HCT116 (cell line): ENCODE data around the gene TSTD2. TPM values are rescaled to one million over a fixed set of nuclear protein-coding genes. Genes with fewer than 3 reads are reported as not detected.

Source experiments
- ATAC-seq: fragments of 200-7000 bp; cut with Tn5 transposase; 2 replicates; pipeline ENCODE4 v1.9.1; 2020; ENCODE audit warnings: mild to moderate bottlenecking, moderate library complexity
- BruUV-seq: library from RNA; stranded (reverse); fragments of 400-500 nt; replicated peaks from 2 replicates; lab custom pipeline; 2021; lab: Mats Ljungman, UMichigan
- CTCF ChIA-PET: fragments of 300-600 bp; sonication (Branson Sonifier 250); formaldehyde crosslinking; loops from one replicate; lab custom pipeline; 2021; ENCODE audit warnings: antibody characterized with exemption; lab: Charles Lee
- POLR2A ChIA-PET: fragments of 300-600, 350-600 bp; sonication (Branson Sonifier 250); formaldehyde crosslinking; loops from one replicate; lab custom pipeline; 2021; ENCODE audit warnings: antibody characterized with exemption; lab: Charles Lee
- RAD21 ChIA-PET, 2 experiments: fragments of 300-600 bp; sonication (Branson Sonifier 250); formaldehyde crosslinking; loops; one replicate each; lab custom pipeline; 2023; ENCODE audit warnings: low total read pairs in 2 of 2; ENCODE audit not compliant: uncharacterized antibody in 2 of 2, unreplicated experiment in 2 of 2, low non-redundant PET in 1 of 2; lab: Charles Lee
- DNase-seq: peaks from one replicate; pipeline ENCODE4 v3.0.0-alpha.2; 2010; ENCODE audit warnings: low read depth, low spot score
- H2AFZ ChIP-seq: fragments of 200-600 bp; shearing (Covaris generic), sonication (generic); 2 replicates; pipeline ENCODE4 v1.6.1; 2017; ENCODE audit warnings: low read depth, mixed run types, mixed read lengths, antibody characterized with exemption, low read length; ENCODE audit not compliant: poor library complexity, severe bottlenecking
- H3K27ac ChIP-seq: 2 replicates; pipeline ENCODE4 v1.5.1; 2012; ENCODE audit warnings: low read depth, low read length
- H3K27me3 ChIP-seq: fragments of 200-600 bp; sonication (generic); 2 replicates; pipeline ENCODE4 v1.6.1; 2016; ENCODE audit warnings: mixed run types, low read length, mixed read lengths; ENCODE audit not compliant: insufficient read depth
- H3K36me3 ChIP-seq, 2 experiments: fragments of 200-500 bp in 1 of 2; fragments of 200-600 bp in 1 of 2; sonication (Bioruptor generic) in 1 of 2; sonication (generic) in 1 of 2; 2 replicates each; pipeline versions ENCODE4 v1.5.1 to v1.6.1; 2014 to 2016; ENCODE audit warnings: low read length in 2 of 2, inconsistent platforms in 1 of 2, mixed read lengths in 1 of 2, mixed run types in 1 of 2; ENCODE audit not compliant: insufficient read depth in 2 of 2, control insufficient read depth in 1 of 2
- H3K4me1 ChIP-seq, 2 experiments: fragments of 200-600 bp in 1 of 2; sonication (generic) in 1 of 2; 2 replicates each; pipeline versions ENCODE4 v1.5.1 to v1.6.1; 2012 to 2017; ENCODE audit warnings: low read length in 2 of 2, inconsistent platforms in 1 of 2, mild to moderate bottlenecking in 1 of 2, mixed read lengths in 1 of 2, mixed run types in 1 of 2, moderate library complexity in 1 of 2; ENCODE audit not compliant: insufficient read depth in 2 of 2, control insufficient read depth in 1 of 2
- H3K4me2 ChIP-seq: fragments of 200-600 bp; sonication (generic); 2 replicates; pipeline ENCODE4 v1.6.1; 2017; ENCODE audit warnings: mixed run types, low read length, mixed read lengths
- H3K4me3 ChIP-seq, 2 experiments: fragments of 200-600 bp in 1 of 2; sonication (generic) in 1 of 2; replicated peaks in 1 of 2; 2 replicates each; pipeline ENCODE4 v1.5.1; 2011 to 2016; ENCODE audit warnings: low read length in 2 of 2, control low read depth in 1 of 2, low read depth in 1 of 2, mild to moderate bottlenecking in 1 of 2, mixed read lengths in 1 of 2, mixed run types in 1 of 2
- H3K79me2 ChIP-seq: fragments of 200-600 bp; sonication (generic); 2 replicates; pipeline ENCODE4 v1.6.1; 2017; ENCODE audit warnings: mild to moderate bottlenecking, mixed run types, low read length, moderate library complexity, mixed read lengths; ENCODE audit not compliant: insufficient read depth
- H3K9ac ChIP-seq: fragments of 200-600 bp; sonication (generic); 2 replicates; pipeline ENCODE4 v1.6.1; 2016; ENCODE audit warnings: low read length, mixed read lengths
- H3K9me2 ChIP-seq: fragments of 200-600 bp; sonication (generic), shearing (Covaris generic); 2 replicates; pipeline ENCODE4 v1.6.1; 2017; ENCODE audit warnings: mixed run types, mild to moderate bottlenecking, moderate library complexity; ENCODE audit not compliant: insufficient read depth
- H3K9me3 ChIP-seq, 2 experiments: fragments of 200-500 bp in 1 of 2; fragments of 200-600 bp in 1 of 2; sonication (Bioruptor generic) in 1 of 2; sonication (generic) in 1 of 2; 2 replicates each; pipeline ENCODE4 v1.6.1; 2014 to 2017; ENCODE audit warnings: low read length in 2 of 2, mixed read lengths in 2 of 2, inconsistent platforms in 1 of 2, low read depth in 1 of 2, mild to moderate bottlenecking in 1 of 2, mixed run types in 1 of 2, moderate library complexity in 1 of 2; ENCODE audit not compliant: control insufficient read depth in 1 of 2, insufficient read depth in 1 of 2
- H4K20me1 ChIP-seq: fragments of 200-600 bp; sonication (generic), shearing (Covaris generic); 2 replicates; pipeline ENCODE4 v1.6.1; 2017; ENCODE audit warnings: mixed run types, mild to moderate bottlenecking, moderate library complexity; ENCODE audit not compliant: insufficient read depth
- ELF1 ChIP-seq: IDR thresholded peaks from 2 replicates; pipeline ENCODE4 v1.6.1; 2012; ENCODE audit warnings: low read depth, borderline replicate concordance
- EZH2phosphoT487 ChIP-seq: fragments of 200-600 bp; IDR thresholded peaks from 2 replicates; pipeline ENCODE4 v1.6.1; 2018; ENCODE audit warnings: antibody characterized with exemption, borderline replicate concordance
- FOSL1 ChIP-seq: IDR thresholded peaks from 2 replicates; pipeline ENCODE4 v1.6.1; 2012; ENCODE audit warnings: low read depth
- RAD21 ChIP-seq: IDR thresholded peaks from 2 replicates; pipeline ENCODE4 v1.6.1; 2012; ENCODE audit warnings: low read depth, mild to moderate bottlenecking
- SP1 ChIP-seq: IDR thresholded peaks from 2 replicates; pipeline ENCODE4 v1.6.1; 2012; ENCODE audit warnings: low read depth
- SRF ChIP-seq: IDR thresholded peaks from 2 replicates; pipeline ENCODE4 v1.6.1; 2012; ENCODE audit warnings: low read depth
- TCF7L2 ChIP-seq: IDR thresholded peaks from 2 replicates; pipeline ENCODE4 v1.7.0; 2011; ENCODE audit warnings: borderline replicate concordance, inconsistent platforms; ENCODE audit not compliant: insufficient read depth, insufficient read length; ENCODE audit errors: extremely low read depth
- intact Hi-C: fragments of 100-400 bp; cut with micrococcal nuclease; formaldehyde crosslinking; loops from 2 replicates; pipeline ENCODE4 v1.10.0; 2022
- total RNA-seq: library from RNA; stranded (reverse); gene quantifications from one replicate; pipeline ENCODE4 v1.2.1, GENCODE V29; 2021; ENCODE audit not compliant: unreplicated experiment
- TF ChIP-seq, protein P1 (sequence below), 3 experiments: fragments of 200-600 bp in 1 of 3; sonication (generic) in 1 of 3; IDR thresholded peaks in 2 of 3; conservative IDR thresholded peaks in 1 of 3; 2 replicates each; pipeline ENCODE4 v1.5.1; 2012 to 2017; ENCODE audit warnings: low read depth in 2 of 3, low read length in 2 of 3, antibody characterized with exemption in 1 of 3, borderline replicate concordance in 1 of 3, control low read depth in 1 of 3, mild to moderate bottlenecking in 1 of 3, mixed read lengths in 1 of 3, mixed run types in 1 of 3, moderate library complexity in 1 of 3; ENCODE audit not compliant: insufficient read depth in 1 of 3
- TF ChIP-seq, protein P2 (sequence below): IDR thresholded peaks from 2 replicates; pipeline ENCODE4 v1.6.1; 2012
- TF ChIP-seq, protein P3 (sequence below): IDR thresholded peaks from 2 replicates; pipeline ENCODE4 v1.6.1; 2011; ENCODE audit warnings: mild to moderate bottlenecking, low read length, moderate library complexity; ENCODE audit not compliant: insufficient replicate concordance; ENCODE audit errors: extremely low read depth

TSTD2 gene
- total RNA-seq, 1 experiment from 2014 or later, result 16.0 TPM

DNA sequence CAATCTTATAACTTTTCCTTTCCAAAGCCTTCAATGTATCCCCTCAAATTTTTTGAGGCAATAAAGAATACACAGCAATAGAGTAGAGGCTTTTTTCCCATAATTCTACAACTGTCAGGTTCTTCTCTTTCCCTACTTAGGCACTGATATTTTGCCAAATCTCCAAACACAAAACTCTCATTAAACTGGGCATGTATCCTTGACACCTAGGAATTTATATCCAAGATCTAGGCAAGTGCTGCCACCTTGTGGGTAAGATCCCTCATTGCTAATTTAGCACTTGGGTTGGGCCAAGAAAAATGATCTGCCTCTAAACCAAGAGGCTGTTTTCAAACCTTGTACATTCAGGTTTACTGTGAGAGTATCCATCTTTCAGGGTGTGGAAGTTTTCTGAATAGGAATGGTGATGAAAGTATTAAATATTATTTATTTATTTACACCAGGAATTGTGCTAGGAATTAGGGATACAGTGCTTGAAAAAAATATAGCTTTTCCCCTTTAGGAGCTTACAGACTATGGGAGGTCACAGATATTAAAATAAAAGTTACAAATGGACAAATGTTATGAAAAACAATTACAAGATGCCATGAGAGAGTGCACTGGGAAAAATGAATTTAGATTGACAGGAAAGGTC, 17.6 kb downstream of the TSTD2 start:
- H3K27me3 ChIP-seq, result no peaks in the 10 kb centered on the region
- peak; percentile 84 for TF ChIP-seq RAD21
- TF ChIP-seq, protein P1, sequence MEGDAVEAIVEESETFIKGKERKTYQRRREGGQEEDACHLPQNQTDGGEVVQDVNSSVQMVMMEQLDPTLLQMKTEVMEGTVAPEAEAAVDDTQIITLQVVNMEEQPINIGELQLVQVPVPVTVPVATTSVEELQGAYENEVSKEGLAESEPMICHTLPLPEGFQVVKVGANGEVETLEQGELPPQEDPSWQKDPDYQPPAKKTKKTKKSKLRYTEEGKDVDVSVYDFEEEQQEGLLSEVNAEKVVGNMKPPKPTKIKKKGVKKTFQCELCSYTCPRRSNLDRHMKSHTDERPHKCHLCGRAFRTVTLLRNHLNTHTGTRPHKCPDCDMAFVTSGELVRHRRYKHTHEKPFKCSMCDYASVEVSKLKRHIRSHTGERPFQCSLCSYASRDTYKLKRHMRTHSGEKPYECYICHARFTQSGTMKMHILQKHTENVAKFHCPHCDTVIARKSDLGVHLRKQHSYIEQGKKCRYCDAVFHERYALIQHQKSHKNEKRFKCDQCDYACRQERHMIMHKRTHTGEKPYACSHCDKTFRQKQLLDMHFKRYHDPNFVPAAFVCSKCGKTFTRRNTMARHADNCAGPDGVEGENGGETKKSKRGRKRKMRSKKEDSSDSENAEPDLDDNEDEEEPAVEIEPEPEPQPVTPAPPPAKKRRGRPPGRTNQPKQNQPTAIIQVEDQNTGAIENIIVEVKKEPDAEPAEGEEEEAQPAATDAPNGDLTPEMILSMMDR (IDR thresholded peaks at IDR 0.05 in 2 of 3, conservative IDR thresholded peaks at IDR 0.05 in 1 of 3; ENCODE audit: borderline replicate concordance in 1 of 3, insufficient read depth in 1 of 3, low read depth in 2 of 3, low read length in 2 of 3), result peak; percentile 76 to 89 (median 83); a peak in 5 of 6 replicates
- no peak for TF ChIP-seq ELF1
- TF ChIP-seq, all 23 proteins: peak for 2
- H3K9ac ChIP-seq, result no peak overlapping the region
- H3K36me3 ChIP-seq, result peaks cover 4% of the 10 kb centered on the region in 2 experiments; a peak in 1 of 4 replicates
- H2AFZ ChIP-seq, result no peak overlapping the region
- H3K9me3 ChIP-seq, result no peaks in the 10 kb centered on the region
- ChIA-PET RAD21 (interaction anchor here (0.6 to 1.7 kb wide), 9 partner anchors 79 to 453 kb away, joined by 3 to 10 read pairs (median 4); partner anchors contain the start of gene TMOD1 (in 1 of the 2)), CTCF (interaction anchor here (0.6 to 3.7 kb wide), 16 partner anchors 9 to 960 kb away, joined by 3 to 139 read pairs (median 5); partner anchors contain the start of genes NCBP1, PRXL2C, TDRD7 and TSTD2), POLR2A (interaction anchor here (0.8 kb wide), 1 partner anchor 17 kb away, joined by 4 read pairs; the partner anchor contains the start of gene TSTD2)
- intact Hi-C loops, result loop anchor here (1.0 to 5.0 kb wide), 4 partner anchors 147 to 758 kb away; no protein-coding TSS in a partner anchor
- DNase-seq (peak; percentile 29), ATAC-seq (peak; percentile 81)
- H3K79me2 ChIP-seq, result no peaks in the 10 kb centered on the region
- no peaks in the 10 kb centered on the region for H3K4me1 ChIP-seq
- H4K20me1 ChIP-seq, result no peaks in the 10 kb centered on the region
- no peak overlapping the region for H3K4me2 ChIP-seq
- no peak overlapping the region for H3K4me3 ChIP-seq
- no TSS peak for BruUV-seq
- H3K27ac ChIP-seq, result no peak overlapping the region
- H3K9me2 ChIP-seq, result no peaks in the 10 kb centered on the region

DNA sequence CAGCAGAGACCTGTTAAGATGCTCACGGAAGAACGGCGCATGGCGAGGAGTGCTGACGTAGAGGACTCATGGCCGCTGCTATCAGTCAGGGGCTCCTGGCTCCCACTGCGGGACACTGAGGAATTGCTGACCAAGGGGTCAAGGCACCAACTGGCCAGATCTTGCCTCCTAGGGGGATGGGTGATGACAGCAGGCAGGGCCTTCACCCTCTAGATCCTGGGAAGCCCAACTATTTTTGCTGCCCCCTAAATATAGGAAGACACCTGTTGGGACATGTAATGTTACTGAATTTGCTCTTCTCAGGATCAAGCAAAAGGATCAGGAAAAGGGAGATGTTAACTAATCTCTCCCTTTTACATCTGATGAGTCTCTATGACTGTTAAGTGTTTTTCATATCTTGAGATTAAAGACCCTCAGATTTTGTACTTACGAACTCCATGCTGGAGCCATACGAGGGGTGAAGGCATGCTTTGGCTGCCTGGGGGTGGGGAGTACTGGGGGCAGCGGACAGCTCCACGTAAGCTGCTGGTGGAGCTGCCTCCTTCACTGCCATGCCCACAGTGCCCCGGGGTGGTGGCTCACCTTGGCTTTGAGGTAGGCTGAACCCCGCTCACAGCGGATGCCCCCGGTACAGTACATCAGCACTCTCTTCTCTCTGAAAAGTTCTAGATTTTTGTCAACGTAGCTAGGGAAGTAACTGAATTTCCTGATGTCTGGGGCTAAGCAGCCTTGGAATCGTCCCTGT, 28.1 kb downstream of the TSTD2 start:
- POLR2A ChIA-PET, result no interaction called here
- DNase-seq, result no peak
- TF ChIP-seq, protein P2, sequence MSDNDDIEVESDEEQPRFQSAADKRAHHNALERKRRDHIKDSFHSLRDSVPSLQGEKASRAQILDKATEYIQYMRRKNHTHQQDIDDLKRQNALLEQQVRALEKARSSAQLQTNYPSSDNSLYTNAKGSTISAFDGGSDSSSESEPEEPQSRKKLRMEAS, result no peak
- TF ChIP-seq SRF (no peak), FOSL1 (no peak), TCF7L2 (no peak), EZH2phosphoT487 (no peak), SP1 (no peak)
- TF ChIP-seq, protein P3, sequence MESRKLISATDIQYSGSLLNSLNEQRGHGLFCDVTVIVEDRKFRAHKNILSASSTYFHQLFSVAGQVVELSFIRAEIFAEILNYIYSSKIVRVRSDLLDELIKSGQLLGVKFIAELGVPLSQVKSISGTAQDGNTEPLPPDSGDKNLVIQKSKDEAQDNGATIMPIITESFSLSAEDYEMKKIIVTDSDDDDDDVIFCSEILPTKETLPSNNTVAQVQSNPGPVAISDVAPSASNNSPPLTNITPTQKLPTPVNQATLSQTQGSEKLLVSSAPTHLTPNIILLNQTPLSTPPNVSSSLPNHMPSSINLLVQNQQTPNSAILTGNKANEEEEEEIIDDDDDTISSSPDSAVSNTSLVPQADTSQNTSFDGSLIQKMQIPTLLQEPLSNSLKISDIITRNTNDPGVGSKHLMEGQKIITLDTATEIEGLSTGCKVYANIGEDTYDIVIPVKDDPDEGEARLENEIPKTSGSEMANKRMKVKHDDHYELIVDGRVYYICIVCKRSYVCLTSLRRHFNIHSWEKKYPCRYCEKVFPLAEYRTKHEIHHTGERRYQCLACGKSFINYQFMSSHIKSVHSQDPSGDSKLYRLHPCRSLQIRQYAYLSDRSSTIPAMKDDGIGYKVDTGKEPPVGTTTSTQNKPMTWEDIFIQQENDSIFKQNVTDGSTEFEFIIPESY, result no peak

More for the DNA sequence above, 28.1 kb downstream of the TSTD2 start:
- H3K9me2 ChIP-seq, result no peaks in the 10 kb centered on the region
- ChIA-PET RAD21 (no interaction called here), CTCF (no interaction called here)
- H3K79me2 ChIP-seq, result no peaks in the 10 kb centered on the region
- H3K9me3 ChIP-seq, result no peaks in the 10 kb centered on the region
- no peaks in the 10 kb centered on the region for H3K4me1 ChIP-seq
- no peak overlapping the region for H3K4me3 ChIP-seq
- no peak overlapping the region for H2AFZ ChIP-seq
- intact Hi-C loops, result no loop called here
- no peaks in the 10 kb centered on the region for H3K27me3 ChIP-seq
- H3K4me2 ChIP-seq, result no peak overlapping the region
- no peak overlapping the region for H3K9ac ChIP-seq
- H3K36me3 ChIP-seq, result peaks cover 7 to 23% of the 10 kb centered on the region in 2 experiments; a peak in 3 of 4 replicates
- no TSS peak for BruUV-seq
- no peak overlapping the region for H3K27ac ChIP-seq
- H4K20me1 ChIP-seq, result no peaks in the 10 kb centered on the region
- no peak for ATAC-seq
